Measurements from ENCODE around the gene TSKS.

TSKS gene, protein sequence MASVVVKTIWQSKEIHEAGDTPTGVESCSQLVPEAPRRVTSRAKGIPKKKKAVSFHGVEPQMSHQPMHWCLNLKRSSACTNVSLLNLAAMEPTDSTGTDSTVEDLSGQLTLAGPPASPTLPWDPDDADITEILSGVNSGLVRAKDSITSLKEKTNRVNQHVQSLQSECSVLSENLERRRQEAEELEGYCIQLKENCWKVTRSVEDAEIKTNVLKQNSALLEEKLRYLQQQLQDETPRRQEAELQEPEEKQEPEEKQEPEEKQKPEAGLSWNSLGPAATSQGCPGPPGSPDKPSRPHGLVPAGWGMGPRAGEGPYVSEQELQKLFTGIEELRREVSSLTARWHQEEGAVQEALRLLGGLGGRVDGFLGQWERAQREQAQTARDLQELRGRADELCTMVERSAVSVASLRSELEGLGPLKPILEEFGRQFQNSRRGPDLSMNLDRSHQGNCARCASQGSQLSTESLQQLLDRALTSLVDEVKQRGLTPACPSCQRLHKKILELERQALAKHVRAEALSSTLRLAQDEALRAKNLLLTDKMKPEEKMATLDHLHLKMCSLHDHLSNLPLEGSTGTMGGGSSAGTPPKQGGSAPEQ

DNA sequence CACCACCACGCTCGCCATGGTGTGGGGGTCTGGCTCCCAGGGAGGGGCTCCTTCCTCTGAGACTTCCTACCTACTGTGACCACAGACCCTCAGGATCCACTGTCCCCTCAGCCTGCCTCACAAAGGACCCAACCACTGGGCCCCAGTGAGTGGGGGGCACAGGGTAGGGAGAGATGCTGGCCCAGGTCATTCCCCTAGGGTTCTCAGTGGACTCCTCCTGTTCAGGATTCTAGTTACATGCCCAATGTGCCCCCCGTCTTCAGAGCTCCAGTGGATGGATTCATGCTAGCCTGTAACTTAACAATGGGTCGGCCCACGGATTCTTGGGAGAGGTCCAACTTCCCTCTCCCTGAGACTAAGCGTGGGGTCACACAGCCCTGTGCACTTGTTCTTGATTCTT lies at the start of gene TSKS:
Gene TSKS (minus strand): TSS at position 77 of the 400 bp plus-strand sequence. CDS start 59 bp downstream, at position 18.
- no peak for DNase-seq

DNA sequence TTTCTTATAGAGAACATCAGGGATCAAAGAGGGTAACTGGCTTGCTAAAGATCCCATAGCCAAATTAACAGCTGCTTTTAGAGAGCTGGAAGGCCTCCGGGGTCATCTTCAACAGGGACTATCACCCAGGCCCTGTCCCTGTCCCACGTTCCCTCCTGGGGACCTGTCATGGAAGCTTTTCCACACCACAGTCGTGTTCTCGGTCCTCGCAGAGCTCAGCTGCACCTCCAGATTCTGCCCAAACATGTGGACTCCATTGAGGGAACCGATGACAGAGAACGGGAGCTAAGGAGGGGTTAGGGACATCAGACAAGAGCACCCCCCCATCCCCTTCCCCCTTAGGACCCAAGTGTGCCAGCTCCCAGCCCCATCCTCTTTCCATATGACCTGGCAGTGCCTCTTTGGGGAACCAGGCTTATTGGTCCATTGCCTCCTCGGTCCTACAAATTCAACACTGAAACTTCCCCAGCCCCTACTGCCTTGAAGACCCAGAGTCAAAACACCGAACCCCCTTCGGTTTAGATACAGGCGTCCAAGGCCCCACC lies 49.4 kb upstream of the TSKS start:
- no peak for DNase-seq

GRCh38 chr19:49811328-49811727 lies 48.2 kb upstream of the TSKS start:
- DNase-seq, result no peak

- no peak for DNase-seq
Observed at GRCh38 chr19:49809941-49810389, 46.9 kb upstream of the TSKS start.

GRCh38 chr19:49809160-49809940 lies 46.2 kb upstream of the TSKS start:
- DNase-seq, result no peak

DNA sequence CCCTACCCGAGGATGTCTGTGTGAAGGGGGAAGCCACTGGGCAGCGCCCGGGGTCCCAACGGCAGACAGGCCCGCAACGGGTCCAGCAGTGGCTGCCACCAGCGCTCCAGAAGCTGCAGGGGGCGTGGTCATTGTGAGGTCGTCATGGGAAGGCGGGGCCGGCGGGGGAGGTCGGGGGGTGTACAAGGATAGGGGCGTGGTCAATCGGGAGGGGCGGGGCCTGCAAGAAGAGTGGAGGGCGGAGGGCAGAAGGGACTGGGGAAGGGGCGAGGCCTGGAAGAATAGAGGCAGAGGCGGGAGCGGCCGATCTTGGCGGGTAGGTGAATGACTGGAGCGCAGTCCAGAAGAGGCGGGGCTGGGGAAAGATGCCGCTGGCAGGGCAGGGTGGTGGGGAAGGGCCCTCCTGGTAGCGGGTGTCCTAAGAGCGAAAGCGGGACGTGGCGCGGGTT lies 45.6 kb upstream of the TSKS start:
- peak; percentile 66 for DNase-seq

DNA sequence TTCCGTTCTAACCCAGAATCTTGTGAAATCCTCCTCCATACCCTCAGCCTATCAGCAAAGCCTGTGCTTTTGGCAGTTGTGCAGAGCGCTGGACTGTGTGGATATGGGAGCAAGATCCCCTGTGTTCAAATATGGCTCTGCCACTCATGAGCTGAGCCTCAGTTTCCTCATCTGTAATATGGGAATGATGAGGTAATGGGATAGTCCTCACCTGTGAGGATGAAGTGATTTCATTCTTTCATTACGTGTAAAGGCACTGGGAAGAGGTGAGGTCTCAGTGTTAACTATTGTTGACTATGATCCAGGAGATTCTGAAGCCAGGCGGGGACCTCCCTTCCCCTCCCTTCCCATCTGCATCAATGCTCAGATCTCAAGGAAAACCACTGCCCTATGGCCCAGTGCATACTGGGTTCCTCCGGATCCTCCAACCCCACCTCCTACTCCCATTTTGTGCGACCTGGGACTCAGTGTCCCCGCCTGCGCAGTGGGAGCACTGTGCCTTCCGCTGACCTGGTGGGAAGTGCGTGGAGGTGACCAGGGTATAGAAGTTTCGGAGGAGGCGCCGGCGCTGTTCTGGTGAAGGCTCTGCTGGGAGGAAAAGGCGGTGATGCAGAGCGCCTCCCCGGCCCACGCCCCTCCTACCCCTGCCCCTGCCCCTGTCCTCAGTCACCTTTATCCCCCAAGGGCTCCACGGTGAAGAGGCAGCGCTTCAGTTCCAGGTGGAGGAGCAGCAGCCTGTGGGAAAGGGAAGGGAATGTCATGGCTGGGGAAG lies 45.0 kb upstream of the TSKS start:
- DNase-seq, result no peak

GRCh38 chr19:49807058-49807903 lies 44.2 kb upstream of the TSKS start:
- no peak for DNase-seq

DNA sequence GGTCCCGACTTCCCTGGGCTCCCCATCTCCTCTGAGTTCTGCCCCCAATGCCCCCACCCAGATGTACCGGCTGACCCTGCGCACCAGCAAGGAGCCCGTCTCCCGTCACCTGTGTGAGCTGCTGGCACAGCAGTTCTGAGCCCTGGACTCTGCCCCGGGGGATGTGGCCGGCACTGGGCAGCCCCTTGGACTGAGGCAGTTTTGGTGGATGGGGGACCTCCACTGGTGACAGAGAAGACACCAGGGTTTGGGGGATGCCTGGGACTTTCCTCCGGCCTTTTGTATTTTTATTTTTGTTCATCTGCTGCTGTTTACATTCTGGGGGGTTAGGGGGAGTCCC lies 43.5 kb upstream of the TSKS start:
- no peak for DNase-seq

DNA sequence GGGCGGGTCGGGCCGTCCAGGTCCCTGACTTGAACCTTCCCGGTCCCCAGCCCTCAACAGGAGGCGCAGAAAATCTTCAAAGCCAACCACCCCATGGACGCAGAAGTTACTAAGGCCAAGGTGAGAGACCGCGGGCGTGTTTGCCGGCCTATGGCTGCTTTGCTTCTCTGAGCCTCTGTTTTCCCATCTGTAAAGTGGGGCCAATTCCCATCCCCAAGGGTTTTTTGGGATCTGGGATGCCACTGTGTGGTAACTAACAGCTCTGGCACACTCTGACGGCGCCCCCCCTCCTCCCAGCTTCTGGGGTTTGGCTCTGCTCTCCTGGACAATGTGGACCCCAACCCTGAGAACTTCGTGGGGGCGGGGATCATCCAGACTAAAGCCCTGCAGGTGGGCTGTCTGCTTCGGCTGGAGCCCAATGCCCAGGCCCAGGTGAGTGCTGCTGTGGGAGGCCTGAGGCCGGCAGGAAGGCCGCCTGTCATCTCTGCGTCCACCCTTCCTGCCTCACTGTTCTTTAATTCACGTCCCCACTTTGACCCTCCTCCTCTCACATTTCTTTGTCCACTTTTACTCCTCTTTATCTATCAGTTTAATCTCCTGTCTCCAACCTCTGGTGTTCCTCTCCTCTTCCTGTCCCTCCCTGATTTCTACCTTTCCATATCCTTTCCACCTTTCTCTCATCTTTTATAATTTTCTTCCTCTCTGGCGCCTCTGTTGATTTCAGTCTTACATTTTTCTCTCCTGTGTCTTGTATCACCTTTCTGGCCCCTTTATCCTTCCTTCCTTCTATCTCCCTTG lies 42.9 kb upstream of the TSKS start:
- no peak for DNase-seq

DNA sequence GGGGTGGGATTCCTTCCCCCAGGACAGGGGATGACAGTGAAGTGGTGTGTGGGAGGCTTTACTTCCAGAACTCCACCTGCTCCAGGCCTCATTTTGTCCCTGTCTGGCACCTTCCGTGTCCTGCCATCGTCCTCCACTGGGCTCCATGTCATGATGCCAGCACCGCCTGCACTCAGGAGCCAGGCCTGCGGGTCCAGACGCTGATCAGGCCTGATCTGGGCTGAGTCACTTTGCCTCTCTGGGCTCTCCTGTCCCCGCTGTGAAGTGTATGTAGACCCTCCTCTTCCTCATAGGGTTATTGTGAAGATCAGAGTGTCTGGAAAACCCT lies 40.4 kb upstream of the TSKS start:
- no peak for DNase-seq

- no peak for DNase-seq
Observed at GRCh38 chr19:49802836-49803528, 39.9 kb upstream of the TSKS start.

DNA sequence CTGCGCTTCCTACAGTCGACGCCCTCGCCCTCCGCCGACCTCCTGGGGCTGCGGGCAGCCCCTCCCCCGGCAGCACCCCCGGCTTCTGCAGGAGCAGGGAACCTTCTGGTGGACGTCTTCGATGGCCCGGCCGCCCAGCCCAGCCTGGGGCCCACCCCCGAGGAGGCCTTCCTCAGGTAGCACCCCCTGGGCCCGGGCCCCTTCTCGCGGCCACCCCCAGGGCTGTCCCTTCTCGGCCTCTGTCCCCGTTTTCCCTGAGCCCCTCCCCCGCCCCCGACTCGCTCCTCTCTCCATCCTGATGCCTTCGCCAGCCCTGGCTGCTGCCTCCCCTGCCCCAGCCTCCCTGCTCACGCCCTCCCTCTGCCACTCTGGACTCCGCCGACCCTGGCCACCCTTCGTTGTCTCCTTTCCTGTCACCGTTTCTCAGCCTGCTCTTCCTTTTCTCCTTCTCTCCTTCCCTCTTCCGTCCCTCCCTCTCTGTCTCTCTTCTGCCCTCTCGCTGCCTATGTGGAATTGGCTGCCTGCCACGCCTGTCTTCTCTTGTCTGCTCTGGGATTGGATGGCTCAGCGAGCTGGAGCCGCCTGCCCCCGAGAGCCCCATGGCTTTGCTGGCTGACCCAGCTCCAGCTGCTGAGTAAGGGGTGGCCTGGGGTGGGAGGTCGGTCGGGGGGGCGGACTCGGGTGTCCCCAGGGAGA lies 39.0 kb upstream of the TSKS start:
- DNase-seq, result peak; percentile 59

DNA sequence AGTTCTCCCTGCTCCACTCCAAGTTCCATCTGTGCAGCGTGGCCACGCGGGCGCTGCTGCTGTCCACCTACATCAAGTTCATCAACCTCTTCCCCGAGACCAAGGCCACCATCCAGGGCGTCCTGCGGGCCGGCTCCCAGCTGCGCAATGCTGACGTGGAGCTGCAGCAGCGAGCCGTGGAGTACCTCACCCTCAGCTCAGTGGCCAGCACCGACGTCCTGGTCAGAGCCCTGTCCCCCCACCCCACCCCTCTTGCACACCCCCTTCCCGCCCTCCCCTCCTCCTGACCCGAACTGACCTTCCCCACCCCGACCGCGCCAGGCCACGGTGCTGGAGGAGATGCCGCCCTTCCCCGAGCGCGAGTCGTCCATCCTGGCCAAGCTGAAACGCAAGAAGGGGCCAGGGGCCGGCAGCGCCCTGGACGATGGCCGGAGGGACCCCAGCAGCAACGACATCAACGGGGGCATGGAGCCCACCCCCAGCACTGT lies 38.3 kb upstream of the TSKS start:
- DNase-seq, result no peak

DNA sequence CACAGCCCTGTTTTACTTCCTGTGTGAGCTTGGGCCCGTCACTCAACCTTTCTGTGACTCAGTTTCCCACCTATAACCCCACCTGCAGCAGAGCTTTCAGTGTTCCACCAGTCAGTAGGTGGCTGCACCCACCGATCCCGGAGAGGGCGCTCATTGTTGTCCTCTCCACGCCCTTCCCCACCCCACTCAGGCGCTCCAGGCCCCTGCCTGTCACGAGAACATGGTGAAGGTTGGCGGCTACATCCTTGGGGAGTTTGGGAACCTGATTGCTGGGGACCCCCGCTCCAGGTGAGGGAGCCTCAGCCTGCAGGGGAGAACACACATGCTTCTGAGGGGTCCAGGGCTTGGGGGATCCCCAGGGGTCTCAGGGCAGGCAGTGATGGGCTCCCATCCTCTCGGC lies 37.7 kb upstream of the TSKS start:
- no peak for DNase-seq

GRCh38 chr19:49799798-49800376 lies 36.8 kb upstream of the TSKS start:
- no peak for DNase-seq

- DNase-seq, result no peak
Observed at GRCh38 chr19:49799271-49799797, 36.2 kb upstream of the TSKS start.

- no peak for DNase-seq
Observed at GRCh38 chr19:49798574-49798973, 35.5 kb upstream of the TSKS start.

- DNase-seq, result no peak
Observed at GRCh38 chr19:49795615-49796014, 32.5 kb upstream of the TSKS start.
